Uterus (tissue), 2 donors: ENCODE measurements around the gene ZNF772.
"Not testable (repeated sequence)": the region's sequence is repeated elsewhere in the genome, so short reads cannot be mapped to it uniquely, and the experiment has no call there.

Experiments used
- POLR2A ChIP-seq, 2 donors: fragments of 450-650 bp; IDR thresholded peaks; one replicate each; pipeline ENCODE4 v1.6.1; 2016; ENCODE audit warnings: antibody characterized with exemption in 2 of 2, mild to moderate bottlenecking in 1 of 2, moderate library complexity in 1 of 2
- TF ChIP-seq, protein P1 (sequence below), 4 experiments: fragments of 200-600 bp in 2 of 4; fragments of 450-650 bp in 2 of 4; sonication (generic) in 2 of 4; IDR thresholded peaks; one replicate each; pipeline ENCODE4 v1.5.1; 2016 to 2019; ENCODE audit warnings: antibody characterized with exemption in 4 of 4, mild to moderate bottlenecking in 2 of 4, moderate library complexity in 1 of 4

GRCh38 chr19:57499332-57499679 lies 21.9 kb upstream of the ZNF772 start:
- not testable (repeated sequence) for TF ChIP-seq POLR2A (IDR thresholded peaks at IDR 0.05)
- TF ChIP-seq, protein P1, sequence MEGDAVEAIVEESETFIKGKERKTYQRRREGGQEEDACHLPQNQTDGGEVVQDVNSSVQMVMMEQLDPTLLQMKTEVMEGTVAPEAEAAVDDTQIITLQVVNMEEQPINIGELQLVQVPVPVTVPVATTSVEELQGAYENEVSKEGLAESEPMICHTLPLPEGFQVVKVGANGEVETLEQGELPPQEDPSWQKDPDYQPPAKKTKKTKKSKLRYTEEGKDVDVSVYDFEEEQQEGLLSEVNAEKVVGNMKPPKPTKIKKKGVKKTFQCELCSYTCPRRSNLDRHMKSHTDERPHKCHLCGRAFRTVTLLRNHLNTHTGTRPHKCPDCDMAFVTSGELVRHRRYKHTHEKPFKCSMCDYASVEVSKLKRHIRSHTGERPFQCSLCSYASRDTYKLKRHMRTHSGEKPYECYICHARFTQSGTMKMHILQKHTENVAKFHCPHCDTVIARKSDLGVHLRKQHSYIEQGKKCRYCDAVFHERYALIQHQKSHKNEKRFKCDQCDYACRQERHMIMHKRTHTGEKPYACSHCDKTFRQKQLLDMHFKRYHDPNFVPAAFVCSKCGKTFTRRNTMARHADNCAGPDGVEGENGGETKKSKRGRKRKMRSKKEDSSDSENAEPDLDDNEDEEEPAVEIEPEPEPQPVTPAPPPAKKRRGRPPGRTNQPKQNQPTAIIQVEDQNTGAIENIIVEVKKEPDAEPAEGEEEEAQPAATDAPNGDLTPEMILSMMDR (IDR thresholded peaks at IDR 0.05): not testable (repeated sequence)
